GM23338 (cell line): ENCODE data around the gene MT1B. TPM values are rescaled to one million over a fixed set of nuclear protein-coding genes. Genes with fewer than 3 reads are reported as not detected.

ENCODE experiments used
- ATAC-seq: fragments of 200-7000 bp; cut with Tn5 transposase; 3 replicates; pipeline ENCODE4 v1.9.1; 2020
- DNase-seq: peaks from one replicate; pipeline ENCODE4 v3.0.0-alpha.2; 2015; ENCODE audit warnings: low spot score
- H2AFZ ChIP-seq: fragments of 200-600 bp; sonication (generic); 2 replicates; pipeline ENCODE4 v1.8.0; 2016; ENCODE audit warnings: antibody characterized with exemption, mild to moderate bottlenecking, moderate library complexity
- H3F3A ChIP-seq: fragments of 200-600 bp; sonication (generic); replicated peaks from 2 replicates; pipeline ENCODE4 v1.8.0; 2017; ENCODE audit warnings: antibody characterized with exemption, mixed run types, low read depth
- H3K27ac ChIP-seq: fragments of 200-600 bp; sonication (generic); 2 replicates; pipeline ENCODE4 v1.6.1; 2016; ENCODE audit warnings: low read depth
- H3K27me3 ChIP-seq: fragments of 200-600 bp; sonication (generic); 2 replicates; pipeline ENCODE4 v1.8.0; 2016; ENCODE audit warnings: mild to moderate bottlenecking, mixed run types, moderate library complexity; ENCODE audit not compliant: insufficient read depth
- H3K36me3 ChIP-seq: fragments of 200-600 bp; sonication (generic); 2 replicates; pipeline ENCODE4 v1.8.0; 2016; ENCODE audit warnings: mild to moderate bottlenecking; ENCODE audit not compliant: insufficient read depth
- H3K4me1 ChIP-seq: fragments of 200-600 bp; sonication (generic); 2 replicates; pipeline ENCODE4 v1.8.0; 2016; ENCODE audit warnings: mild to moderate bottlenecking, moderate library complexity; ENCODE audit not compliant: insufficient read depth
- H3K4me2 ChIP-seq: fragments of 200-600 bp; sonication (generic); 2 replicates; pipeline ENCODE4 v1.7.1; 2017; ENCODE audit warnings: mixed run types
- H3K4me3 ChIP-seq: fragments of 200-600 bp; sonication (generic); 2 replicates; pipeline ENCODE4 v1.6.1; 2016; ENCODE audit warnings: mixed run types
- H3K79me2 ChIP-seq: fragments of 200-600 bp; sonication (generic); replicated peaks from 2 replicates; pipeline ENCODE4 v1.8.0; 2017; ENCODE audit warnings: mild to moderate bottlenecking; ENCODE audit not compliant: insufficient read depth
- H3K9me2 ChIP-seq: fragments of 200-600 bp; sonication (generic); 2 replicates; pipeline ENCODE4 v1.8.0; 2017; ENCODE audit not compliant: insufficient read depth
- H4K20me1 ChIP-seq: fragments of 200-600 bp; sonication (generic); replicated peaks from 2 replicates; pipeline ENCODE4 v1.8.0; 2017; ENCODE audit warnings: mild to moderate bottlenecking; ENCODE audit not compliant: insufficient read depth
- H3K27ac Mint-ChIP-seq: 2 replicates; pipeline ENCODE4 v1.8.0; 2020; ENCODE audit warnings: inconsistent platforms, mild to moderate bottlenecking, moderate library complexity, mixed read lengths
- H3K27me3 Mint-ChIP-seq: 3 replicates; pipeline ENCODE4 v1.8.0; 2022; ENCODE audit warnings: low read depth, mild to moderate bottlenecking, moderate library complexity, mixed read lengths, inconsistent platforms; ENCODE audit not compliant: insufficient read depth, poor library complexity
- H3K36me3 Mint-ChIP-seq: 3 replicates; pipeline ENCODE4 v1.8.0; 2021; ENCODE audit warnings: low read depth, mild to moderate bottlenecking, inconsistent platforms, moderate library complexity, mixed read lengths
- H3K4me1 Mint-ChIP-seq: 3 replicates; pipeline ENCODE4 v1.8.0; 2020; ENCODE audit warnings: mild to moderate bottlenecking, inconsistent platforms, mixed read lengths
- H3K4me3 Mint-ChIP-seq: 3 replicates; pipeline ENCODE4 v1.8.0; 2021; ENCODE audit warnings: moderate library complexity, mild to moderate bottlenecking, inconsistent platforms, mixed read lengths
- H3K9me3 Mint-ChIP-seq: 3 replicates; pipeline ENCODE4 v1.8.0; 2020; ENCODE audit warnings: moderate library complexity, mild to moderate bottlenecking, inconsistent platforms, mixed read lengths
- STAT1 ChIP-seq: IDR thresholded peaks from one replicate; pipeline ENCODE4 v1.6.1; 2016; ENCODE audit warnings: antibody characterized with exemption; ENCODE audit not compliant: unreplicated experiment
- ZNF331 ChIP-seq: fragments of 250-450 bp; sonication (Bioruptor Pico); IDR thresholded peaks from 2 replicates; pipeline ENCODE4 v1.5.0; 2020; ENCODE audit warnings: low read depth, mild to moderate bottlenecking, moderate library complexity
- polyA plus RNA-seq: library from polyadenylated mRNA; unstranded; fragments of >200 nt; fragmentation: Nextera tagmentation; extraction: Ambion mirVana; gene quantifications from 2 replicates; pipeline ENCODE4 v1.2.1, GENCODE V29; 2016
- total RNA-seq: library from RNA; depleted of rRNA; stranded (reverse); fragments of >200 nt; shearing (Covaris generic); gene quantifications from 2 replicates; pipeline ENCODE4 v1.2.3, GENCODE V29; 2014
- TF ChIP-seq, protein P1 (sequence below): fragments of 250-450 bp; sonication (Bioruptor Pico); IDR thresholded peaks from 2 replicates; pipeline ENCODE4 v1.5.0; 2020; ENCODE audit warnings: mild to moderate bottlenecking, moderate library complexity
- TF ChIP-seq, protein P2 (sequence below), 2 experiments: fragments of 200-600 bp in 1 of 2; sonication (generic) in 1 of 2; conservative IDR thresholded peaks; 2 replicates each; pipeline versions ENCODE4 v1.5.1 to v1.6.1; 2016 to 2017; ENCODE audit warnings: antibody characterized with exemption in 2 of 2, low read depth in 2 of 2, mild to moderate bottlenecking in 2 of 2, moderate library complexity in 1 of 2
- TF ChIP-seq, protein P3 (sequence below): IDR thresholded peaks from one replicate; pipeline ENCODE4 v1.6.1; 2018; ENCODE audit warnings: antibody characterized with exemption; ENCODE audit not compliant: unreplicated experiment
- TF ChIP-seq, protein P4 (sequence below): IDR thresholded peaks from 2 replicates; pipeline ENCODE4 v1.6.1; 2016; ENCODE audit warnings: antibody characterized with exemption

MT1B gene
- total and polyA plus RNA-seq, 2 experiments from 2014 or later: not detected

DNA sequence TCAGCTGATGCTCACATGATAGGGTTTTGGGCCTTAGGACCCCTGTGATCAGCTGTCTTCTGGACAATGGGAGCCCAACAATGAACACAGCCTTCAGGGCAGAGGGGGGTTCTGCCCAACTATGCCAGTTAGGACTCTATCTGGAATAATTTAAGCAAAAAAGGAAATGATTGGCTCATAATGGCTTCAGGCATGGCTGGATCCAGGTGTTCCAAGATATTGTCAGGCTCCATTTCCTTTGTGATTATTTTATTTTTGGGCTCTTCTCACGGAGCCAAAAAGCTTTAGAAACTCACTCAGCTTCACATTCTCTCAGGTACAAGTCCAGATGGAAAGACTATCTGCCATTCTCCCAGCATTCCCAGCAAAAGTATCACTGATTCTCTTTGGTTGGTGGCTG lies 46.2 kb upstream of the MT1B start (continued):
- TF ChIP-seq, protein P1, sequence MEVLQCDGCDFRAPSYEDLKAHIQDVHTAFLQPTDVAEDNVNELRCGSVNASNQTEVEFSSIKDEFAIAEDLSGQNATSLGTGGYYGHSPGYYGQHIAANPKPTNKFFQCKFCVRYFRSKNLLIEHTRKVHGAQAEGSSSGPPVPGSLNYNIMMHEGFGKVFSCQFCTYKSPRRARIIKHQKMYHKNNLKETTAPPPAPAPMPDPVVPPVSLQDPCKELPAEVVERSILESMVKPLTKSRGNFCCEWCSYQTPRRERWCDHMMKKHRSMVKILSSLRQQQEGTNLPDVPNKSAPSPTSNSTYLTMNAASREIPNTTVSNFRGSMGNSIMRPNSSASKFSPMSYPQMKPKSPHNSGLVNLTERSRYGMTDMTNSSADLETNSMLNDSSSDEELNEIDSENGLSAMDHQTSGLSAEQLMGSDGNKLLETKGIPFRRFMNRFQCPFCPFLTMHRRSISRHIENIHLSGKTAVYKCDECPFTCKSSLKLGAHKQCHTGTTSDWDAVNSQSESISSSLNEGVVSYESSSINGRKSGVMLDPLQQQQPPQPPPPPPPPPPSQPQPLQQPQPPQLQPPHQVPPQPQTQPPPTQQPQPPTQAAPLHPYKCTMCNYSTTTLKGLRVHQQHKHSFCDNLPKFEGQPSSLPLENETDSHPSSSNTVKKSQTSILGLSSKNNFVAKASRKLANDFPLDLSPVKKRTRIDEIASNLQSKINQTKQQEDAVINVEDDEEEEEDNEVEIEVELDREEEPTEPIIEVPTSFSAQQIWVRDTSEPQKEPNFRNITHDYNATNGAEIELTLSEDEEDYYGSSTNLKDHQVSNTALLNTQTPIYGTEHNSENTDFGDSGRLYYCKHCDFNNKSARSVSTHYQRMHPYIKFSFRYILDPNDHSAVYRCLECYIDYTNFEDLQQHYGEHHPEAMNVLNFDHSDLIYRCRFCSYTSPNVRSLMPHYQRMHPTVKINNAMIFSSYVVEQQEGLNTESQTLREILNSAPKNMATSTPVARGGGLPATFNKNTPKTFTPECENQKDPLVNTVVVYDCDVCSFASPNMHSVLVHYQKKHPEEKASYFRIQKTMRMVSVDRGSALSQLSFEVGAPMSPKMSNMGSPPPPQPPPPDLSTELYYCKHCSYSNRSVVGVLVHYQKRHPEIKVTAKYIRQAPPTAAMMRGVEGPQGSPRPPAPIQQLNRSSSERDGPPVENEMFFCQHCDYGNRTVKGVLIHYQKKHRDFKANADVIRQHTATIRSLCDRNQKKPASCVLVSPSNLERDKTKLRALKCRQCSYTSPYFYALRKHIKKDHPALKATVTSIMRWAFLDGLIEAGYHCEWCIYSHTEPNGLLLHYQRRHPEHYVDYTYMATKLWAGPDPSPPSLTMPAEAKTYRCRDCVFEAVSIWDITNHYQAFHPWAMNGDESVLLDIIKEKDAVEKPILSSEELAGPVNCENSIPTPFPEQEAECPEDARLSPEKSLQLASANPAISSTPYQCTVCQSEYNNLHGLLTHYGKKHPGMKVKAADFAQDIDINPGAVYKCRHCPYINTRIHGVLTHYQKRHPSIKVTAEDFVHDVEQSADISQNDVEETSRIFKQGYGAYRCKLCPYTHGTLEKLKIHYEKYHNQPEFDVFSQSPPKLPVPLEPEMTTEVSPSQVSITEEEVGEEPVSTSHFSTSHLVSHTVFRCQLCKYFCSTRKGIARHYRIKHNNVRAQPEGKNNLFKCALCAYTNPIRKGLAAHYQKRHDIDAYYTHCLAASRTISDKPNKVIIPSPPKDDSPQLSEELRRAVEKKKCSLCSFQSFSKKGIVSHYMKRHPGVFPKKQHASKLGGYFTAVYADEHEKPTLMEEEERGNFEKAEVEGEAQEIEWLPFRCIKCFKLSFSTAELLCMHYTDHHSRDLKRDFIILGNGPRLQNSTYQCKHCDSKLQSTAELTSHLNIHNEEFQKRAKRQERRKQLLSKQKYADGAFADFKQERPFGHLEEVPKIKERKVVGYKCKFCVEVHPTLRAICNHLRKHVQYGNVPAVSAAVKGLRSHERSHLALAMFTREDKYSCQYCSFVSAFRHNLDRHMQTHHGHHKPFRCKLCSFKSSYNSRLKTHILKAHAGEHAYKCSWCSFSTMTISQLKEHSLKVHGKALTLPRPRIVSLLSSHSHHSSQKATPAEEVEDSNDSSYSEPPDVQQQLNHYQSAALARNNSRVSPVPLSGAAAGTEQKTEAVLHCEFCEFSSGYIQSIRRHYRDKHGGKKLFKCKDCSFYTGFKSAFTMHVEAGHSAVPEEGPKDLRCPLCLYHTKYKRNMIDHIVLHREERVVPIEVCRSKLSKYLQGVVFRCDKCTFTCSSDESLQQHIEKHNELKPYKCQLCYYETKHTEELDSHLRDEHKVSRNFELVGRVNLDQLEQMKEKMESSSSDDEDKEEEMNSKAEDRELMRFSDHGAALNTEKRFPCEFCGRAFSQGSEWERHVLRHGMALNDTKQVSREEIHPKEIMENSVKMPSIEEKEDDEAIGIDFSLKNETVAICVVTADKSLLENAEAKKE: no peak

DNA sequence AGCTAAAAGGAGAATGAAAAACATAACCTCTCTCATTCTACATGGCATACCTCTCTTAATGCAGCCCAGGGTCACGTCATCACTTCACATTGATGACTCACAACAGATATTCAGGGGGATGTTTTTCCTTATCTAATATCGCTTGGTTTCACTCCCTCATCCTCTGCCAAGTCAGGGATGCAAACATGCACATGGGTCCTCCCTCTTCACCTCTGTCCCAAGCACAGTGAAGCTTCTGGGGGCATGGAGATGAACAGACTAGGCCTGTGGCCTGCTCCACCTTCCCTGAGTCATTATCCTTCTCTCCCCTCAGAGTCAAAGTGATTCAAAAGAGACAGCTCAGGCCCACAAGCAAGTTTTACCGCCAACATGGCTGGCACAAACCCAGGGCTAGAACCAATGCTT lies 45.6 kb upstream of the MT1B start:
- Histone ChIP-seq H3K27ac (no peak overlapping the region), H3K4me3 (no peak overlapping the region), H3K79me2 (no peaks in the 10 kb centered on the region), H3K27me3 (peaks cover 53% of the 10 kb centered on the region), H3K4me2 (no peak overlapping the region), H3K4me1 (peaks cover 22% of the 10 kb centered on the region), H3K36me3 (no peaks in the 10 kb centered on the region), H2AFZ (no peak overlapping the region), H3K9me2 (no peaks in the 10 kb centered on the region), H3F3A (peaks cover 14% of the 10 kb centered on the region; the same call in 1 of the 2 replicates), H4K20me1 (no peaks in the 10 kb centered on the region)
- Mint-ChIP-seq H3K27me3 (peaks cover 39% of the 10 kb centered on the region), H3K4me1 (peaks cover 34% of the 10 kb centered on the region), H3K9me3 (no peaks in the 10 kb centered on the region), H3K36me3 (peaks cover 9% of the 10 kb centered on the region; the same call in 2 of the 3 replicates), H3K4me3 (no peak overlapping the region), H3K27ac (no peak overlapping the region)
- no peak for ATAC-seq
- DNase-seq: no peak
- TF ChIP-seq, protein P2, sequence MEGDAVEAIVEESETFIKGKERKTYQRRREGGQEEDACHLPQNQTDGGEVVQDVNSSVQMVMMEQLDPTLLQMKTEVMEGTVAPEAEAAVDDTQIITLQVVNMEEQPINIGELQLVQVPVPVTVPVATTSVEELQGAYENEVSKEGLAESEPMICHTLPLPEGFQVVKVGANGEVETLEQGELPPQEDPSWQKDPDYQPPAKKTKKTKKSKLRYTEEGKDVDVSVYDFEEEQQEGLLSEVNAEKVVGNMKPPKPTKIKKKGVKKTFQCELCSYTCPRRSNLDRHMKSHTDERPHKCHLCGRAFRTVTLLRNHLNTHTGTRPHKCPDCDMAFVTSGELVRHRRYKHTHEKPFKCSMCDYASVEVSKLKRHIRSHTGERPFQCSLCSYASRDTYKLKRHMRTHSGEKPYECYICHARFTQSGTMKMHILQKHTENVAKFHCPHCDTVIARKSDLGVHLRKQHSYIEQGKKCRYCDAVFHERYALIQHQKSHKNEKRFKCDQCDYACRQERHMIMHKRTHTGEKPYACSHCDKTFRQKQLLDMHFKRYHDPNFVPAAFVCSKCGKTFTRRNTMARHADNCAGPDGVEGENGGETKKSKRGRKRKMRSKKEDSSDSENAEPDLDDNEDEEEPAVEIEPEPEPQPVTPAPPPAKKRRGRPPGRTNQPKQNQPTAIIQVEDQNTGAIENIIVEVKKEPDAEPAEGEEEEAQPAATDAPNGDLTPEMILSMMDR (conservative IDR thresholded peaks at IDR 0.05; ENCODE audit: low read depth in 2 of 2): no peak
- TF ChIP-seq, protein P3, sequence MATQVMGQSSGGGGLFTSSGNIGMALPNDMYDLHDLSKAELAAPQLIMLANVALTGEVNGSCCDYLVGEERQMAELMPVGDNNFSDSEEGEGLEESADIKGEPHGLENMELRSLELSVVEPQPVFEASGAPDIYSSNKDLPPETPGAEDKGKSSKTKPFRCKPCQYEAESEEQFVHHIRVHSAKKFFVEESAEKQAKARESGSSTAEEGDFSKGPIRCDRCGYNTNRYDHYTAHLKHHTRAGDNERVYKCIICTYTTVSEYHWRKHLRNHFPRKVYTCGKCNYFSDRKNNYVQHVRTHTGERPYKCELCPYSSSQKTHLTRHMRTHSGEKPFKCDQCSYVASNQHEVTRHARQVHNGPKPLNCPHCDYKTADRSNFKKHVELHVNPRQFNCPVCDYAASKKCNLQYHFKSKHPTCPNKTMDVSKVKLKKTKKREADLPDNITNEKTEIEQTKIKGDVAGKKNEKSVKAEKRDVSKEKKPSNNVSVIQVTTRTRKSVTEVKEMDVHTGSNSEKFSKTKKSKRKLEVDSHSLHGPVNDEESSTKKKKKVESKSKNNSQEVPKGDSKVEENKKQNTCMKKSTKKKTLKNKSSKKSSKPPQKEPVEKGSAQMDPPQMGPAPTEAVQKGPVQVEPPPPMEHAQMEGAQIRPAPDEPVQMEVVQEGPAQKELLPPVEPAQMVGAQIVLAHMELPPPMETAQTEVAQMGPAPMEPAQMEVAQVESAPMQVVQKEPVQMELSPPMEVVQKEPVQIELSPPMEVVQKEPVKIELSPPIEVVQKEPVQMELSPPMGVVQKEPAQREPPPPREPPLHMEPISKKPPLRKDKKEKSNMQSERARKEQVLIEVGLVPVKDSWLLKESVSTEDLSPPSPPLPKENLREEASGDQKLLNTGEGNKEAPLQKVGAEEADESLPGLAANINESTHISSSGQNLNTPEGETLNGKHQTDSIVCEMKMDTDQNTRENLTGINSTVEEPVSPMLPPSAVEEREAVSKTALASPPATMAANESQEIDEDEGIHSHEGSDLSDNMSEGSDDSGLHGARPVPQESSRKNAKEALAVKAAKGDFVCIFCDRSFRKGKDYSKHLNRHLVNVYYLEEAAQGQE: no peak
- TF ChIP-seq STAT1 (no peak), ZNF331 (CRISPR knock-in tag) (no peak)
- TF ChIP-seq, protein P4, sequence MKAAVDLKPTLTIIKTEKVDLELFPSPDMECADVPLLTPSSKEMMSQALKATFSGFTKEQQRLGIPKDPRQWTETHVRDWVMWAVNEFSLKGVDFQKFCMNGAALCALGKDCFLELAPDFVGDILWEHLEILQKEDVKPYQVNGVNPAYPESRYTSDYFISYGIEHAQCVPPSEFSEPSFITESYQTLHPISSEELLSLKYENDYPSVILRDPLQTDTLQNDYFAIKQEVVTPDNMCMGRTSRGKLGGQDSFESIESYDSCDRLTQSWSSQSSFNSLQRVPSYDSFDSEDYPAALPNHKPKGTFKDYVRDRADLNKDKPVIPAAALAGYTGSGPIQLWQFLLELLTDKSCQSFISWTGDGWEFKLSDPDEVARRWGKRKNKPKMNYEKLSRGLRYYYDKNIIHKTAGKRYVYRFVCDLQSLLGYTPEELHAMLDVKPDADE: no peak
